Measurements from ENCODE around the gene SRRM2.

- no peak for TF ChIP-seq ZNF512 (tag; IDR thresholded peaks at IDR 0.05)
- no peak for TF ChIP-seq KAT2B (IDR thresholded peaks at IDR 0.05; ENCODE audit: low read depth, low read length)
- peak; percentile 87 for TF ChIP-seq POLR2AphosphoS5 (IDR thresholded peaks at IDR 0.05; ENCODE audit: control insufficient read depth, insufficient read depth, low read depth, low read length)
- peak; percentile 87 for TF ChIP-seq POLR2A (conservative IDR thresholded peaks at IDR 0.05)
- TF ChIP-seq ZNF639 (CRISPR knock-in tag; conservative IDR thresholded peaks at IDR 0.05 in 1 of 2, IDR thresholded peaks at IDR 0.05 in 1 of 2): peak in 1 of 2 experiments; percentile 93; a peak in 2 of 4 replicates
- no peak for TF ChIP-seq FOXM1 (IDR thresholded peaks at IDR 0.05; ENCODE audit: low read depth)
- peak; percentile 58; the same call in 1 of the 2 replicates for TF ChIP-seq FOXM1 (CRISPR knock-in tag; IDR thresholded peaks at IDR 0.05; ENCODE audit: low read depth)
- TF ChIP-seq CBX5 (IDR thresholded peaks at IDR 0.05; ENCODE audit: borderline replicate concordance, low read depth): no peak
- no peak for TF ChIP-seq ZNF274 (IDR thresholded peaks at IDR 0.05; ENCODE audit: borderline replicate concordance, low read depth, low read length)
Measured at GRCh38 chr16:2777231-2777902, 24.9 kb downstream of the SRRM2 start, which contains the start of gene ELOB.
